GM10248 (cell line): ENCODE results near the gene BICDL2.
A peak's percentile ranks its signal among the peaks of the same experiment; 100 is the strongest.

Source experiments
- CTCF ChIA-PET: fragments of 300-600 bp; sonication (Branson Sonifier 250); formaldehyde crosslinking; extraction: SDS; loops from one replicate; lab custom pipeline; 2021; ENCODE audit warnings: antibody characterized with exemption; lab: Yijun Ruan, JAX
- POLR2A ChIA-PET: fragments of 350-650 bp; sonication (Branson Sonifier 250); formaldehyde crosslinking; extraction: SDS; loops from one replicate; lab custom pipeline; 2020; ENCODE audit warnings: antibody characterized with exemption; lab: Yijun Ruan, JAX
- DNase-seq: peaks from one replicate; pipeline ENCODE4 v3.0.0; 2012; ENCODE audit errors: extremely low spot score
- TF ChIP-seq, protein P1 (sequence below): IDR thresholded peaks from 2 replicates; pipeline ENCODE4 v1.5.1; 2012; ENCODE audit warnings: mild to moderate bottlenecking, low read depth; ENCODE audit errors: extremely low read depth, missing control alignments, control extremely low read depth

Gene BICDL2

DNA sequence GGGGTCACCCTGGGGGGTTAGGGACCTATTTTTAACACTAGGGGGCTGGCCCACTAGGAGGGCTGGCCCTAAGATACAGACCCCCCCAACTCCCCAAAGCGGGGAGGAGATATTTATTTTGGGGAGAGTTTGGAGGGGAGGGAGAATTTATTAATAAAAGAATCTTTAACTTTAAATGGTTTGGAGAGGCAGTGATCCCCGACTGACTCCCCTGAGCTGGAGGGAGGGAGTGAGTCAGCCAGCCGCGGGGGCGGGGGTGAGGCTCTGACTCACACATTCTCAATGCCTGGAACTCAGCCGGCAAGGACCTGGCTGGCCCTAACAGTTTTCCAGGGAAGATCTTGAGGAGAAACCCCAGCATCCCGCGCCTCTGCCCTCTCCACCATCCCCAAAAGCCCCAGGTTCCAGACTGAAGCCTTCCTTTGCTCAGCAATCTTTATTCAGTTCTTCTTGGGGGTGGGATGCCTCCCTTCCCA, 14.5 kb downstream of the BICDL2 start:
- TF ChIP-seq, protein P1, sequence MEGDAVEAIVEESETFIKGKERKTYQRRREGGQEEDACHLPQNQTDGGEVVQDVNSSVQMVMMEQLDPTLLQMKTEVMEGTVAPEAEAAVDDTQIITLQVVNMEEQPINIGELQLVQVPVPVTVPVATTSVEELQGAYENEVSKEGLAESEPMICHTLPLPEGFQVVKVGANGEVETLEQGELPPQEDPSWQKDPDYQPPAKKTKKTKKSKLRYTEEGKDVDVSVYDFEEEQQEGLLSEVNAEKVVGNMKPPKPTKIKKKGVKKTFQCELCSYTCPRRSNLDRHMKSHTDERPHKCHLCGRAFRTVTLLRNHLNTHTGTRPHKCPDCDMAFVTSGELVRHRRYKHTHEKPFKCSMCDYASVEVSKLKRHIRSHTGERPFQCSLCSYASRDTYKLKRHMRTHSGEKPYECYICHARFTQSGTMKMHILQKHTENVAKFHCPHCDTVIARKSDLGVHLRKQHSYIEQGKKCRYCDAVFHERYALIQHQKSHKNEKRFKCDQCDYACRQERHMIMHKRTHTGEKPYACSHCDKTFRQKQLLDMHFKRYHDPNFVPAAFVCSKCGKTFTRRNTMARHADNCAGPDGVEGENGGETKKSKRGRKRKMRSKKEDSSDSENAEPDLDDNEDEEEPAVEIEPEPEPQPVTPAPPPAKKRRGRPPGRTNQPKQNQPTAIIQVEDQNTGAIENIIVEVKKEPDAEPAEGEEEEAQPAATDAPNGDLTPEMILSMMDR, result no peak
- ChIA-PET POLR2A (interaction anchor here (0.6 kb wide), 1 partner anchor 29 kb away, joined by 3 read pairs; no protein-coding TSS in a partner anchor), CTCF (interaction anchor here (1.0 to 15.9 kb wide), 5 partner anchors 10 to 107 kb away, joined by 3 to 231 read pairs (median 10); no protein-coding TSS in a partner anchor)
- peak; percentile 73 for DNase-seq

DNA sequence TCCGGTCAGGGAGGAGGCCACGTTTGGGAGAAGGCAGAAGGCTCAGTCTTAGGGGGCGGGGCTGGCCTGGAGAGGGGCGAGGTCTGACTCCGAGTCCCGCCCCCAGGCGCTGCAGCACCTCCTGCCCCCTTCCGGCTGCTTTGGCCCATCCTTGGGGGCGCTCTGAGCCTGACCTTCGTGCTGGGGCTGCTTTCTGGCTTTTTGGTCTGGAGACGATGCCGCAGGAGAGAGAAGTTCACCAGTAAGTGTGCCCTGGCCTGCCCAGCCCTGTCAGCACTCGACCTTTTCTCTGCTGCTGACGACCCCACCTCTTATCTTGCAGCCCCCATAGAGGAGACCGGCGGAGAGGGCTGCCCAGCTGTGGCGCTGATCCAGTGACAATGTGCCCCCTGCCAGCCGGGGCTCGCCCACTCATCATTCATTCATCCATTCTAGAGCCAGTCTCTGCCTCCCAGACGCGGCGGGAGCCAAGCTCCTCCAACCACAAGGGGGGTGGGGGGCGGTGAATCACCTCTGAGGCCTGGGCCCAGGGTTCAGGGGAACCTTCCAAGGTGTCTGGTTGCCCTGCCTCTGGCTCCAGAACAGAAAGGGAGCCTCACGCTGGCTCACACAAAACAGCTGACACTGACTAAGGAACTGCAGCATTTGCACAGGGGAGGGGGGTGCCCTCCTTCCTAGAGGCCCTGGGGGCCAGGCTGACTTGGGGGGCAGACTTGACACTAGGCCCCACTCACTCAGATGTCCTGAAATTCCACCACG, 15.1 kb downstream of the BICDL2 start:
- DNase-seq, result peak; percentile 80
- TF ChIP-seq, protein P1, result peak; percentile 31
- ChIA-PET POLR2A (interaction anchor here (0.6 kb wide), 1 partner anchor 30 kb away, joined by 3 read pairs; no protein-coding TSS in a partner anchor), CTCF (interaction anchor here (0.7 to 15.9 kb wide), 6 partner anchors 11 to 107 kb away, joined by 3 to 231 read pairs (median 8); no protein-coding TSS in a partner anchor)

DNA sequence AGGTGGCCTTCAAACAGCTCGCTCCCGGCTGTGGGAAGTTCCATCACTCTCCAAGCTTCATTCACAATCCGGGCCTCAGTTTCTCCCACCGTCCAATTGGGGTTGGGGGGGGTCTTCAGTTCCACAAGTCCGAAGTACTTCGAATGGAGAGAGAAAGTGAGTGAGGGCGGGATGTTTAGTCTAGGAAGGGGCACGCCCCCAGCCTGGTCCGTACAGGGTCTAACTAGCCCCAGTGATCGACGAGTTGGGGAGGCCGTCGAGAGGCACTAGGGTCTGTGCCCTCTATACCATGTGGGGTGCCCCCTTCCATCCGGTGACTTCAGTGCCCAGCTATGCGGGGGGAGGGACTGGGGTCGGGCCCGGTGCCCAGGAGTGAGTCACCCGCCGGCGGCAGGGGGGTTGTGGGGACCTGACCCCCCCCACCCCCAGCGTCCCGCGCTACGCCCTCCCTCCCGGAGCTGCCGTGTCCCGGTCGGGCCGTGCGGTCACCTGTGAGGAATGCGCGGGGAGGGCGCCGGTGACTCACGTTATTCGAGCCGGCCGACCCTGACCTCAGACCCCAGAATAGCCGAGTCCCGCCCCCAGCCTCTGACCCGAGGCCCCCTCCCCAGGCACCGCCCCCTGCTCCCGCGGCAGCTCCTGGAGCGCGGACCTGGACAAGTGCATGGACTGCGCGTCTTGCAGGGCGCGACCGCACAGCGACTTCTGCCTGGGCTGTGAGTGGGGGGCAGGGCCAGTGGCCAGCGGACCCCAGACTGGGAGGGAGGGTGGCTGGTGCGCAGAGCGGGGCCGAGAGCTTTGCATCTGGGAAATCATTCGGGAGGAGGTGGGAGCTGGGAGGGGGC, 15.9 kb downstream of the BICDL2 start:
- TF ChIP-seq, protein P1, result no peak
- ChIA-PET POLR2A (no interaction called here), CTCF (interaction anchor here (0.7 to 15.9 kb wide), 7 partner anchors 7 to 94 kb away, joined by 3 to 231 read pairs (median 7); no protein-coding TSS in a partner anchor)
- no peak for DNase-seq

DNA sequence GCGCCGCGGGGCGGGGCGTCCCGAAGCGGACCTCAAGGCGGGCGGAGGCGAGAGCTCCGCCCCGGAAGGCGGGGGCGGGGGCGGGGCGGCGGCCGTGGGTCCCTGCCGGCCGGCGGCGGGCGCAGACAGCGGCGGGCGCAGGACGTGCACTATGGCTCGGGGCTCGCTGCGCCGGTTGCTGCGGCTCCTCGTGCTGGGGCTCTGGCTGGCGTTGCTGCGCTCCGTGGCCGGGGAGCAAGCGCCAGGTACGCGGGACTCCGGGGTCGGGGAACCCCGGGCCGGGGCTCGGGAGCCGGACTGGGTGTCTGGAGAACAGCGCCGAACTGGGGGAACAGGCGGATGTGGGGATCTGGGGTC, 16.5 kb downstream of the BICDL2 start, which contains the start of gene TNFRSF12A:
Gene TNFRSF12A (plus strand): TSS at position 122 of the 357 bp plus-strand sequence. CDS start 30 bp downstream, at position 152.
- POLR2A ChIA-PET, result interaction anchor here (0.6 to 1.2 kb wide), 2 partner anchors 28 to 74 kb away, joined by 3 read pairs; no protein-coding TSS in a partner anchor
- TF ChIP-seq, protein P1, result no peak
- DNase-seq, result peak; percentile 91
- CTCF ChIA-PET, result interaction anchor here (1.2 to 15.9 kb wide), 5 partner anchors 8 to 93 kb away, joined by 3 to 231 read pairs (median 16); no protein-coding TSS in a partner anchor

DNA sequence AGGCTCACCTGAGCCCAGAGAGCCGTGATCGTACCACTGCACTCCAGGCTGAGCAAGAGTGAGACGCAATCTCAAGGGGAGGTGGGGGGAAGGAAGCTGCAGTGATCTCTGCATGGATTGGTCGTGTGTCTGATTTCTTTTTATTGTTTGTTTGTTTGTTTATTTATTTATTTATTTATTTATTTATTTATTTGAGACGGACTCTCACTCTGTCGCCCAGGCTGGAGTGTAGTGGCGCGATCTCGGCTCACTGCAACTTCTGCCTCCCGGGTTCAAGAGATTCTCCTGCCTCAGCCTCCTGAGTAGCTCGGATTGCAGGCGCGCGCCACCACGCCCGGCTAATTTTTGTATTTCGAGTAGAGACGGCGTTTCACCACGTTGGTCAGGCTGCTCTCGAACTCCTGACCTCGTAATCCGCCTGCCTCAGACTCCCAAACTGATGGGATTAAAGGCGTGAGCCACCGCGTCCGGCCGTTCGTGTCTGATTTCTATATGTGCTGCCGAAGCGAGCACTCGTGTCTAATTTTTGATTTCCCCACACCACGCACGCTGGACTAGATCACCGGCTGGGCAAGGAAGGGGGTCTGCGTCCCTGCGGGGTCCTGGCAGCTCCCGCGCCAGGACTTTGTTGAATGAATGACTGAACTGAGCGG, 17.0 kb downstream of the BICDL2 start:
- TF ChIP-seq, protein P1, result no peak
- CTCF ChIA-PET, result interaction anchor here (1.1 to 15.9 kb wide), 7 partner anchors 8 to 93 kb away, joined by 3 to 231 read pairs (median 4); no protein-coding TSS in a partner anchor
- no peak for DNase-seq
- POLR2A ChIA-PET, result interaction anchor here (0.6 to 1.2 kb wide), 2 partner anchors 29 to 74 kb away, joined by 3 read pairs; no protein-coding TSS in a partner anchor
